WI38 (cell line): Measurements from ENCODE around the gene KCNG2.

Source experiments
- H3K4me3 ChIP-seq: 2 replicates; pipeline ENCODE4 v1.5.1; 2011; ENCODE audit warnings: low read depth, mild to moderate bottlenecking, control low read depth, low read length
- TF ChIP-seq, protein P1 (sequence below): IDR thresholded peaks from 2 replicates; pipeline ENCODE4 v1.5.1; 2012; ENCODE audit warnings: low read depth, mild to moderate bottlenecking, control low read depth, low read length

The KCNG2 gene

DNA sequence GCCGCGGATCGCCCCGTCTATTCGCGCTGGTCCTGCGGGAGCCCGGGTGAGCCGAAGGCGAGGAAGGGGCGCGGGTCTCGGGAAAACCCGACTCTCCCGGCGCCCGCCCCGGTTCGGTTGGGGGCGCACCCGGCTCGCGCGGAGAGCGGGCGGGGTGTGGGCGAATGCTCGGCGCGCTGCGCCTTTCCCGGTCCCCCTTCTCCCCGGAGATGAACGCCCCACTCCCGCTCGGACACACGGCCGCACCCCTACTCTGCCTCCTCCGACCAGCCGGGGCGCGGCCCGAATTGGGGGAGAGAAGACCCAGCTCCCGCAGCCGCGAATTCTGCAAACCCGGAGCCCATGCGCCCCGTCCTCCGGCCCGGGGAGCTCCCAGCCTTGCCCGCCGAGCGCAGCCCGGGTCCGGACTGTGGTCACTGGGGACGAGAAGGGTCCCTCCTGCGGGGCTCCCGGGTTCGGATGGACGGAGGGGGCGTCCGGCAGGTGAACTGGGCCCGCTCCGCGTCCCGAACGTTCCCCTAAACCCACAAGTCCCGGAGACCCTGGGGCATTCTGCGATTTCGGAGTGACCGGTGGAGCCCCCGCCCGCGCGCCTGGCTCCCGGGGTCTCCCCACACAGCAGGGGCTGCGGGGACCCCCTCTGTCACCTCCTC, 734 bp downstream of the KCNG2 start:
- H3K4me3 ChIP-seq, result peak overlapping the region; percentile 51
- TF ChIP-seq, protein P1, sequence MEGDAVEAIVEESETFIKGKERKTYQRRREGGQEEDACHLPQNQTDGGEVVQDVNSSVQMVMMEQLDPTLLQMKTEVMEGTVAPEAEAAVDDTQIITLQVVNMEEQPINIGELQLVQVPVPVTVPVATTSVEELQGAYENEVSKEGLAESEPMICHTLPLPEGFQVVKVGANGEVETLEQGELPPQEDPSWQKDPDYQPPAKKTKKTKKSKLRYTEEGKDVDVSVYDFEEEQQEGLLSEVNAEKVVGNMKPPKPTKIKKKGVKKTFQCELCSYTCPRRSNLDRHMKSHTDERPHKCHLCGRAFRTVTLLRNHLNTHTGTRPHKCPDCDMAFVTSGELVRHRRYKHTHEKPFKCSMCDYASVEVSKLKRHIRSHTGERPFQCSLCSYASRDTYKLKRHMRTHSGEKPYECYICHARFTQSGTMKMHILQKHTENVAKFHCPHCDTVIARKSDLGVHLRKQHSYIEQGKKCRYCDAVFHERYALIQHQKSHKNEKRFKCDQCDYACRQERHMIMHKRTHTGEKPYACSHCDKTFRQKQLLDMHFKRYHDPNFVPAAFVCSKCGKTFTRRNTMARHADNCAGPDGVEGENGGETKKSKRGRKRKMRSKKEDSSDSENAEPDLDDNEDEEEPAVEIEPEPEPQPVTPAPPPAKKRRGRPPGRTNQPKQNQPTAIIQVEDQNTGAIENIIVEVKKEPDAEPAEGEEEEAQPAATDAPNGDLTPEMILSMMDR, result no peak

DNA sequence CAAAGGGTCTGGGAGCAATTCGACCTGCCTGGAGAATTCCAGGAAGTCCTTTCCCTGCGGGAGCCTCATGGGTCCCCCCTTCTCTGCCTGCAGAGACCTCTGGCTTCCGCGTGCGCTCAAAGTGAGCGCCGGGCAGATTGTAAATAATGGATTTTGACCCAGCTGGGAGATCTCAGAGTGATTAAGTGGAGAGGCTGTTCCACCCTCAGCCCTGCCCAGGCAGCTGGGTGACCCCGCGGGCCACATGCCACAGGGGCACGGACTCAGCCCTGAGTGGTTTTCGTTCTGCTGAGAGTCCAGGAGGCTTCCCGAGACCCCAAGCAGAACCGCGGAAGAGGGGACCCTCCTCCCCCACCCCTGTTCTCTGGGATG, 1.2 kb downstream of the KCNG2 start:
- peak overlapping the region; percentile 51 for H3K4me3 ChIP-seq
- TF ChIP-seq, protein P1, result no peak

DNA sequence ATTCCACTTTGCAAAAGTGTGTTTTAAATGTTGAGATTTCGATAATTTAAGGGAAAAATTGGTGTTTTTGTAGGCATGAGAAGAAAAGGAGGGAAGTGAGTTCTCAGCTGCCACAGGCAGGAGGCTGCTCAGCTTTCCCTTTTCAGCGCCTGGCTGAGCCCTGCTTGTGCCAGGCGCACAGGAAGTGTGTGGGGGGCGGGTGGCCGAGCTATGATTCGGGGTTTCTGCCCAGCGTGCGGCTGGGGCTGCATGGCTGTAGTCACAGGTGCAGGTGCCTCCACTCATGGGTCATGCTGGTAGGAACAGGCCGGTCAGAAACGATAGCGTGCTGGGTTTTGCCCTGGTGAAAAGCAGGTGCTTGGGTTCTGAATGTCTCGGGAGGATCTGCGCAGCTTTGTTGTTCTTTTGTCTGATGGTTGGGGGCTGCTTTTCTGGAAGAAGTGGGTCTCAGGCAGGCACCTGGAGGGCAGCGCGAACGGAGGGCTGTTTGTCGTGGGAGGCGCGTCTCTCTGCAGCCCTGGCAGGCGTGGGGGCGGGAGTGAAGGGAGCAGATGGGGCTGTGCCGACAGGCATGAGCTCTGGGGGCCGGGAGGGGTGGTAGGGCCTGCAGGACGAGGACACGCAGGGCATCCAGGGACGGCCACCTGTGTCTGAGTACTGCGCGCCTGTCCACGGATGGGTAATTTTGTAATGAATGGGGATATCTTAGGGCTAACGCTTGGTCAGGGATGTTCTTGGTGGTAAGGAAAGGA, 2.1 kb downstream of the KCNG2 start:
- H3K4me3 ChIP-seq, result no peak overlapping the region
- TF ChIP-seq, protein P1, result no peak

DNA sequence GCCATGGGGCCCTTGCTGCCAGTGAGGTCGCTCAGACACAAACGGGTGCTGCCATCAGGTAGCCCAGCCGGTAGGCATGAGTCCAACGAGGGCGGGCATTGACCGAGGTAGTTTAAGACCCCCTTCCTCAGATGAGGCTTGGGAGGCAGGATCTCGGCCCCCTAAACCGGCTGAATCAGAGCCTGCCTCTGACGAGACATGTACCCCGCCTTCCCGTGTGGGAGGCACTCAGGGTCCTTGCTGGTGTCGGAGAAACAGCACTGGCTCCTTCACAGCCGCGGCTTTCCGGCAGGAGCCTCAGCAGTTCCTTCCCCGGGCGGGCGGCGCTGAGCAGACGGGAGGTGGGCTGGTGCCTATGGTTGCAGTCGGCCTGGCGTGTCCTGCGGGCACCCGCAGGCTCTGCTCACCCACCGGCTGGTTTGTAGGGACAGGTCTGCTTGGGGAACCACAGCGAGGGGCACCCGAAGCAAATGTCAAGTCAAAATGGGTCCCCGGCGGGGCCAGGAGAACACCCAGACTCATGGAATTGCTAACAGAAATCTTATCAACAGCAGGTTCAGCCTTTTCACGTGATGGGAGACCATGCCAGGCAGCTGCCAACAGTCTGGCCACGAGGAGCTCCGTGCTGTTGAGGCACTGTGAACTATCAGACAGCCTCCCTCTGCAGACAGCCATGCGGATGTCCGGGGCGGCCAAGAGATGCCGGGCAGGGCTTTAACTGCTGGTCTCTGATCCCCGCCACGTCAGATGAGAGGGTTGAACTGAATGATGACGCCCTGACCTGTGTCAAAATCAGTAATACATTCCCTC, 2.8 kb downstream of the KCNG2 start:
- no peak overlapping the region for H3K4me3 ChIP-seq
- TF ChIP-seq, protein P1, result no peak

DNA sequence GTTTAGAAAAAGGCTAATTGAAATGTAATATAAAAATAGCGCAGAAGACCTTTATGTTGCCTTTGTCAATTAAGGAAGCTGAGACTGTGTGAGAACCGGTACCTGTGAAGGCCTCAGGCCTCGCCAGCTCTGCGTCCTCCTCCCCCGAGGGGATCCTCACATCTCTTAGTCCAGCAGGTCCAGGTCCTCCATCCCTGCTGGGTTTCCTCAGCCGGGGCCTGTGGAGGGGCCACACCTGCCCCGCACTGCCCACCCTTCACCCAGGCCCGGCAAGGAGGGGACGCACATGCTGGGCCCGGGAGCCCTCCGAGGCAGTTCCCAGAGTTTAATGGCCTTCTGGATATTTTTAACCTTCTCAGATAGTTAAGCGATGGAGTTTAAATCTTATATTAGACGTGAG, 3.5 kb downstream of the KCNG2 start:
- TF ChIP-seq, protein P1, result no peak

DNA sequence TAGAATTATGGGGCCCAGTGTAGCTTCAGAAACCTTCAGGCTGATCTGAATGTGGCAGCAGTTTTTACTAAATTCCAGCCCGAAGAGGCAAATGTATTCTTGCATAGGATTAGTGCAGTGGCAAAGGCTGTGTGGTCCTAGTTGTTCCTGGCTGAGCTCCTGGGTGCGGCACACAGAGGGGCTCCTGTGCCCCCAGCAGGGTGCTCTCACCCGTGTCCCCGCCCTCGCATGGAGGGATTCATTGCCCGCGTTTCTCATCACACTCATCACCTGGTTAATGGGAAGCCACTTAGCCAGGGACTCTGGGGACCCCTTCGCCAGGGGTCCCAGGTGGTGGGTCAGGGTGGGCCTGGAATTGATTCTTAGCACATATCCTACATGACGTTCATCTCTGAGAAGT, 3.9 kb downstream of the KCNG2 start:
- H3K4me3 ChIP-seq, result no peak overlapping the region
- TF ChIP-seq, protein P1, result no peak

More for the DNA sequence above, 3.5 kb downstream of the KCNG2 start:
- H3K4me3 ChIP-seq, result no peak overlapping the region
